ENCODE results near the gene PLXNA2.

PLXNA2 gene

GRCh38 chr1:208242941-208243526, 1.1 kb downstream of the PLXNA2 start:
- no peak for DNase-seq (ENCODE audit: low read depth in 1 of 2, low spot score in 1 of 2)

GRCh38 chr1:208242146-208242545, 2.0 kb downstream of the PLXNA2 start:
- DNase-seq (ENCODE audit: low read depth in 1 of 2, low spot score in 1 of 2): no peak

GRCh38 chr1:208241512-208241911, 2.7 kb downstream of the PLXNA2 start:
- no peak for DNase-seq (ENCODE audit: low read depth in 1 of 2, low spot score in 1 of 2)

DNA sequence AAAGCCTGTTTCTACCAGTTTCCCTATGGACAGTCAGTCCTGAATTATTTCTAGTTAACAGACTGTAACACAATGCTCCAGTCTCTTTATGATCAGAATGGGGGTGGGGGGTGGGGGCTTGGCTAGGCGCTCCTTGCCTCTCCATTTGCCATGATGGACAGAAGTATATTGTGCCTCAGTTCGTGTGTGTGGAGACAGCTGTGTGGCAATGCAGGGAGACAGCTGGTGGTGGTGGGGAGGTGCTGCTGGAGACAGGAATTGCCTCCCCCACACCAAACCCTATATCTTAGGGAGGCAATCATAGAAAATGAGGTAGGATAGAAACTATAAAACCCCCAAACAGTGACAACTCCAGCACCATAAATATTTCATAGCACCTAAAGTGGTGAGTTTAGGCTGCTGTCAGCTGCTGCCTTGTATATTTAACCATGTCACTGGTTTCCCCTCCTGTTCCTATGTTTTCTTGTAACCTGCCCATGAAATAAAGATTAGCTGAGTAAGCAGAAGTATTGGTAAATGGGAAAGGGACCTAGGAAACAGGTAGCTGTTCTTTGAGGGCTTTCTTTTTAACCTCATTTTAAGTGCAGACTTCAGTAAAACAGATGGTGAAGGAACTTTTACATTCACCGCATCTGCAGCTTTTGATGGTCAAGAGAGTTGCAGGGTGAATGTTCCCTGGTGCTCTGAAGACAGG, 3.4 kb downstream of the PLXNA2 start:
- no peak for DNase-seq (ENCODE audit: low read depth in 1 of 2, low spot score in 1 of 2)

DNA sequence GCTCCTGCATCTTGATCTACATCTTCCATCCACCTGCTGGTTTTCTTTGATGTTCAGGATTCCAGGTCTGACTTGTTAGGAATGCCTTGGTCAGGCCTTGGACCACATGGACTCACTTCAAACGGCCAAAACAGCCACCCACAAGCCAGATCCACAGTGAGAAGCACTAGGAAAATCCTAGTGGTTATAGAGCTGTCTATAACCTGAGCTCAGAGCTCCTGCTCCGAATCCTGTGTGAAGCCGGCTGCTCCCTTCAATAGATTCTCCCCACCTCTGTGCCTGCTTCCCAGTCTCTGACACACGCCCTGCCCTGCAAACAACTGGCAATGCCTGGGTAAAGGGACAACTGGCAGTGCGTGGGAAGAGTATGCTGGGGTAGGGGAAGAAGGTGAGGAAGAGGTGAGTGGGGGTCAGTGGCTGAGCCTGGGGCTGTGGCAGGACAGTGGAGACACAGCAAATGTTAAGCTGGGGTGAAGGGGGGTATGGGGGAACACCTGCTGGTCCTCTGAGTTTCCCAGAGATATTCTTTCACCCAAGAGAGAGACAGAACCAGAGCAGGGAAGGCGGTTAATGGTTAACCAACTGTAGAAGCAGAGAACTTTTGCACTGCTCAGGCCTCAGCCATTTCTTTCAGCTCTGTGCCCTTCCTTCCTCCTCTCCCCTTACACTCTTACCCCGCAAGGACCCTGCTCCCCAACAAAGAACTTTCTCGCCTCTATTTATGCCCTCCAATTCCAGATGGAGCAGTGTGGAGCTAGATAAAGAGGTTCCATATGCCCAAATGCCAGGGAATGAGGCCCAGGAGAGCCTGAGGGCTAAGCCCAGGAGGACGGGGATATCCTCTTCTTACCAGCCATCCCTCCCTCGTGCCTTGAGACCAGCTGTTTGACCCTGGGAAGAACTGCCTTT, 4.5 kb downstream of the PLXNA2 start:
- no peak for DNase-seq (ENCODE audit: low read depth in 1 of 2, low spot score in 1 of 2)

GRCh38 chr1:208238710-208239472, 5.3 kb downstream of the PLXNA2 start:
- no peak for DNase-seq (ENCODE audit: low read depth in 1 of 2, low spot score in 1 of 2)

DNA sequence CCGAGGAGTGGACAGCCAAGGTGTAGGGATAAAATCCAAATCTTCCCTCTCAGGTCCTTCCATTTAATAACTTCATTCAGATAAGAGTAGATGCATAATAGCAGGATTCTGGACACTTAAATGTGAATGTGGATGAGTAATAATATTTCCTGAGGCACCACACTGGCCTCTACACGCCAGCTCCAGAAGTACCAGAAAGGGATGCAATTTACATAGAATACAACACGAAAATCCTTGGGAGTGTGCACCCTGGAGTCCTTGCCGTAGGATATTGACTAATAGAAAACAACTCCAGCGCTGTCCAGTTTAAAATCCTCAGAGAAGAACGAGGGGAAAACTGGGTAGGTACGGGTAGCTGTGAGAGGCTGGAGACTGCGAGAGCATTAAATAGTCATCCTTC, 6.9 kb downstream of the PLXNA2 start:
- DNase-seq (ENCODE audit: low read depth in 1 of 2, low spot score in 1 of 2): no peak

- DNase-seq (ENCODE audit: low read depth in 1 of 2, low spot score in 1 of 2): no peak
Measured at GRCh38 chr1:208235982-208236761, 8.0 kb downstream of the PLXNA2 start.

DNA sequence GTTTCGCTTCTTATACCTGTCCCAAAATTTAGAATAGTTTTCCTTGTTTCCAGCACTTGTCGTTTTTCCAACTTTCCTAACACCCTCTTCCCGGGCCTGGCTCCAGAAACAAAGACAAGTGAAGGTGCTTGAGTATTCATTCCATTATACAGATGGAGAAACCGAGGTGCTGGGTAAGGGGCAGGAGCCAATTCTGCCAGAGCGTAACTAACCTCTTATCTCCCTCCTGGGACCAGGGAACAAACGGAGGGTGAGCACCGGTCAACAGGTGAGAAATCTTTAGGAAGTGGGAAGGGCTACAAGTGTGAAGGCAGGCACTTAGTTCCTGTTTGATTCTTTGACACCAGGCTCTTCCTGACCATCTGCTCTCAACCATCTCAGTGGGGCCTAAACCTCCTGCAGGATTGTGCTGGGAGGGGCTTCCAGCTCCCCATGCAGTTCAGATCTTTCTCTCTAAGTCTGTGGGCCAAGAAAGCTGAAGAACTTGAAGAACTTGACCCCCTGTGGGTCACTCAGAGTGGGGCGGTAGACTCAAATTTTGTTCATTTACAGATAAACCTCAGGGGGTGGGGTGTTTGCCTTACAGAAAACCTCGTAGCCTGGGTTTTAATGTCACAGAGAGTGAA, 8.7 kb downstream of the PLXNA2 start:
- DNase-seq (ENCODE audit: low read depth in 1 of 2, low spot score in 1 of 2): no peak

DNA sequence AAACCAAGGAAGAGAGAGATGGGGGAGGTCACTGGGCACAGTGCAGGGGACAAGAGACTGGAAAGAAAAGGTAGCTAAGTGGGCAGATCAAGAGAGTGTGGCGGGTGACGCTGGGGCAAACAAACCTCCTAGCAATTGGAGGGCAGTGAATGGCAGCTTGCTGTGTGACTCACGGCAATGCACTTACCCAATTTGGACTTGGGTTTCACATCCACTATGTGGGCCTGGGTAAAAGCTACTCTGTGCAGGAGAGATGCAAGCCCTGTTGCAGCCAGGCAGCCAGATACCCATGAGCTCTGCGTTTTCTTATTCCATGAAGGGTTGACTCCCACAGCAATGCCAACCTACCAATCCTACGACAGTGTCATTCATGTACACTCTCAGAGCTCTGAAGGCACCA, 9.5 kb downstream of the PLXNA2 start:
- no peak for DNase-seq (ENCODE audit: low read depth in 1 of 2, low spot score in 1 of 2)

DNA sequence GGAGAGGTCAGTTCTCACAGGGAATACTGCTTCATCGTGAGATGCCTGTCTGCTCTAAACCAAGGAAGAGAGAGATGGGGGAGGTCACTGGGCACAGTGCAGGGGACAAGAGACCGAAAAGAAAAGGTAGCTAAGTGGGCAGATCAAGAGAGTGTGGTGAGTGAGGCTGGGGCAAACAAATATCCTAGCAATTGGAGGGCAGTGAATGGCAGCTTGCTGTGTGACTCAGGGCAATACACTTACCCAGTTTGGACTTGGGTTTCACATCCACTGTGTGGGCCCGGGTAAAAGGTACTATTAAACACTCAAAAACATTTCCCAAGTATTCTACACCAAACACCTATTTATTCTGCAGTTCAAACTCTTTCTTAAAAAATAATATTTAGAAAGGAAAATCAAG, 10.2 kb downstream of the PLXNA2 start:
- DNase-seq (ENCODE audit: low read depth in 1 of 2, low spot score in 1 of 2): no peak

DNA sequence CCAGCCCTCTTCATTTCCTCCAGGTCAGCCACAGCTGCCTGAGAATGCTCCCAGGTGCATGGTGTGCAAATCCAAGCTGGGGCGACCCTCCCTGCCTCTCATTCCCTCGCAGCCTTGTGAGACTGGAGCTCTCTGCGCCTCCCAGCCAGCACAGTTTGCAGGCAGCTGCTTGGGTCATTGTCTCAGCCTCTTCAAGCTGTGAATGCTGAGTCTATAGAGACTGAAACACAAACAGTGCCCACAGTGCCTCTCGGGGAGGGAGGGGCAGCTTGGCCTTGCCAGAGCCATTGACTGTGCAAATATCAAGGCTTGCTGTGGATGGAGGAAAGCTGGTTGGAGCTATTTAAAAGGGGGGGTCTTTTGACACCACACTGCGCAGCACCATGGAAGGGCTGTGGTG, 10.6 kb downstream of the PLXNA2 start:
- DNase-seq (ENCODE audit: low read depth in 1 of 2, low spot score in 1 of 2): no peak

DNA sequence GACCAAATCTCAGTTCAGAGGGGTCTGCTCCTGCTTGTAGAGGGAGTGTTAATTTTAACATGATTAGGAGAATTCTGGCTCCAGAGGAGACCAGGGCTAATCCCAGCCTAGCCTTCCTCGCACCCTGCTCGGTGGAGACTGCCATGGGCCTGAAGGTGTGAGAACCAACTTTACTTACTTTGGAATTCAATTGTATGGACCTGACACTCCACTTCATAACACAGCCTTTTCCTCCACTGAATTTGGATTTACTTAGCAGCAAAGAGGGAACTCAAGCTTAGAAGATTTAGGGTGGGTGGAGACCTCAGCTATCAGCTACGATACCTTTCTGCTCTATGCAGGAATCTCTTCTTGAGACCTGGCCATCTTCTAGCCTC, 11.5 kb downstream of the PLXNA2 start:
- DNase-seq (ENCODE audit: low read depth in 1 of 2, low spot score in 1 of 2): no peak

GRCh38 chr1:208231881-208232661, 12.1 kb downstream of the PLXNA2 start:
- no peak for DNase-seq (ENCODE audit: low read depth in 1 of 2, low spot score in 1 of 2)

GRCh38 chr1:208230668-208231529, 13.3 kb downstream of the PLXNA2 start:
- no peak for DNase-seq (ENCODE audit: low read depth in 1 of 2, low spot score in 1 of 2)

DNA sequence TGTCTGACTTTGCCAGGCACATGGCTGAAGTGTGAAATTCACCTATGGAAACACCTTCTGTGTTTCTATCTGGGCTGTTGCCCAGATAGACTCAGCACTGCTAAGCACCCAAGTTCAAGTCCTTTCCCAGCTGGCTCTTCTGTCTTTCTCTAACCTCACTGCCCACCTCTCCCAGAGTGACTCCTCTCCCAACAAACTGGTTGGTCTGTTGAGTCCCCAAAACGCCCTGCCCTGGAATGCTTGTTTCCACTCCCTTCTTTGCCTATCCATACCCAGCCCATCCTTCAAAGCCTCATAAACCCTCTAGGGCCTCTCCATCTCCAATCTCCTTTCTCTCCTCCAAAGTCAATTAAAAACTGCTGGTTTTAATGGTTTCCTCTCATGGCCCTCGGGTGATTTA, 15.6 kb downstream of the PLXNA2 start:
- no peak for DNase-seq (ENCODE audit: low read depth in 1 of 2, low spot score in 1 of 2)

DNA sequence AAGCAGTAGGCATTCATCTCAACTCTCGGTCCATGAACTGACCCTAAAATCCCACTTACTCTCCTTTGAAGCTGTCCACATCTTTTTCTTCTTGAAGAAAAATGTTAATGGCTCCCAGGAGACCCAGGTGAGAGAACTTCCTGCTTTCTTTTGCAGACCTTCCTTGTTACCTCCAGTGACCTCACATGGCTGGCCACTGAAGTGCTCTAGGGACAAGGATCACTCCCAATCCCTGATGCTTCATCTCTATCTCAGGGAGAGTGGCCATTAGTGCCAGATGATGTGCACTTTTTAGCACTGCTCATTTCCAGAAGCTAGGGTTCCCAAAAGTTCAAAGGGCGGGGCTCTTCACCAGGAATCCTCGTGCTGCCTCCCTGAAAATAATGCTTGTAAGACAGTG, 16.2 kb downstream of the PLXNA2 start:
- DNase-seq (ENCODE audit: low read depth in 1 of 2, low spot score in 1 of 2): no peak

GRCh38 chr1:208227366-208227765, 16.8 kb downstream of the PLXNA2 start:
- DNase-seq (ENCODE audit: low read depth in 1 of 2, low spot score in 1 of 2): no peak

Measured in activated T-helper 1 cell treated with anti-CD3 and anti-CD28 coated beads, Interleukin-2, amount 50 U/mL, for 16 hours (primary cell).